RWPE2 (cell line): Measurements from ENCODE around the gene ETV6.

Experiments used
- ATAC-seq: fragments of 200-7000 bp; cut with Tn5 transposase; 3 replicates; pipeline ENCODE4 v1.9.1; 2021; ENCODE audit warnings: low read depth
- DNase-seq: peaks from one replicate; pipeline ENCODE4 v3.0.0-alpha.2; 2020; ENCODE audit warnings: low spot score
- H3K27ac ChIP-seq: fragments of 450-650 bp; 2 replicates; pipeline ENCODE4 v1.5.1; 2017; ENCODE audit warnings: mild to moderate bottlenecking; ENCODE audit not compliant: poor library complexity, severe bottlenecking
- H3K27me3 ChIP-seq: fragments of 250-450 bp; sonication (Bioruptor Pico); 2 replicates; pipeline ENCODE4 v1.5.1; 2021; ENCODE audit warnings: mild to moderate bottlenecking, moderate library complexity; ENCODE audit not compliant: insufficient read depth, poor library complexity, severe bottlenecking
- H3K36me3 ChIP-seq: fragments of 250-450 bp; sonication (Bioruptor Pico); 2 replicates; pipeline ENCODE4 v1.5.1; 2020; ENCODE audit warnings: low read depth, mild to moderate bottlenecking, moderate library complexity
- H3K4me1 ChIP-seq: fragments of 250-450 bp; sonication (Bioruptor Pico); 2 replicates; pipeline ENCODE4 v1.5.1; 2021; ENCODE audit warnings: mild to moderate bottlenecking, moderate library complexity; ENCODE audit not compliant: insufficient read depth, poor library complexity, severe bottlenecking
- H3K4me3 ChIP-seq: fragments of 250-450 bp; sonication (Bioruptor Pico); 2 replicates; pipeline ENCODE4 v1.5.1; 2021; ENCODE audit warnings: mild to moderate bottlenecking, moderate library complexity; ENCODE audit not compliant: severe bottlenecking
- H3K9me3 ChIP-seq: fragments of 250-450 bp; sonication (Bioruptor Pico); 2 replicates; pipeline ENCODE4 v1.5.1; 2021; ENCODE audit warnings: mild to moderate bottlenecking, moderate library complexity; ENCODE audit not compliant: severe bottlenecking
- TF ChIP-seq, protein P1 (sequence below): fragments of 450-650 bp; IDR thresholded peaks from one replicate; pipeline ENCODE4 v1.5.1; 2017; ENCODE audit warnings: mild to moderate bottlenecking, moderate library complexity; ENCODE audit not compliant: poor library complexity, severe bottlenecking

Gene ETV6

DNA sequence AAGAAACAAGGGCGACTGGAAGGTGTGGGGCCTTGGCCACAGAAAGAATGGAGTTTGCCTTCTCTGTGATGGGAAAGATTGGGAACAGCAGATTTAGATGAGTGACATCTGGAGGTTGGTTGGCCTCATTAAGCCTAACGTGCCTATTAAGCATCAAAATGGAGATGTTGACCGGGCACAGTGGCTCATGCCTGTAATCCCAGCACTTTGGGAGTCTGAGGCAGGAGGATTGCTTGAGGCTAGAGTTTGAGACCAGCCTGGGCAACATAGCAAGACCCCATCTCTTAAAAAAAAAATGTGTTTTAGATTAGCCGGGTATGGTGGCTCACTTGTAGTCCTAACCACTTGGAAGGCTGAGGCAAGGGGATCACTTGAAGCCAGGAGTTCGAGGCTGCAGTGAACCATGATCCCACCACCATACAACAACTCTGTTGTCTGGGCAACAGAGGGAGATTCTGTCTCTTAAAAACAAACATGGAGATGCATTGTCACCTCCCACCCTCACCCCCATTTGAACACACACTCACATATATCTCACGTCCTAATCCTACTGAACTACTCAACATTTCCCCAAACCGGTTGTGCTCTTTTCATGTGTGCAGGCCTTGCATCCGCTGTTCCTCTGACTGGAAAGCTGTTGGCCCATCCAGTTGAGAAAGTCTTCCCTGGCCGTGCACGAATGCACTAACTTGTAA is 172.1 kb downstream of the ETV6 start:
- TF ChIP-seq, protein P1, sequence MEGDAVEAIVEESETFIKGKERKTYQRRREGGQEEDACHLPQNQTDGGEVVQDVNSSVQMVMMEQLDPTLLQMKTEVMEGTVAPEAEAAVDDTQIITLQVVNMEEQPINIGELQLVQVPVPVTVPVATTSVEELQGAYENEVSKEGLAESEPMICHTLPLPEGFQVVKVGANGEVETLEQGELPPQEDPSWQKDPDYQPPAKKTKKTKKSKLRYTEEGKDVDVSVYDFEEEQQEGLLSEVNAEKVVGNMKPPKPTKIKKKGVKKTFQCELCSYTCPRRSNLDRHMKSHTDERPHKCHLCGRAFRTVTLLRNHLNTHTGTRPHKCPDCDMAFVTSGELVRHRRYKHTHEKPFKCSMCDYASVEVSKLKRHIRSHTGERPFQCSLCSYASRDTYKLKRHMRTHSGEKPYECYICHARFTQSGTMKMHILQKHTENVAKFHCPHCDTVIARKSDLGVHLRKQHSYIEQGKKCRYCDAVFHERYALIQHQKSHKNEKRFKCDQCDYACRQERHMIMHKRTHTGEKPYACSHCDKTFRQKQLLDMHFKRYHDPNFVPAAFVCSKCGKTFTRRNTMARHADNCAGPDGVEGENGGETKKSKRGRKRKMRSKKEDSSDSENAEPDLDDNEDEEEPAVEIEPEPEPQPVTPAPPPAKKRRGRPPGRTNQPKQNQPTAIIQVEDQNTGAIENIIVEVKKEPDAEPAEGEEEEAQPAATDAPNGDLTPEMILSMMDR, result no peak
- DNase-seq (no peak), ATAC-seq (no peak)
- Histone ChIP-seq H3K4me3 (no peak overlapping the region), H3K9me3 (no peaks in the 10 kb centered on the region), H3K27ac (no peak overlapping the region), H3K36me3 (no peaks in the 10 kb centered on the region), H3K27me3 (no peaks in the 10 kb centered on the region), H3K4me1 (no peaks in the 10 kb centered on the region)

DNA sequence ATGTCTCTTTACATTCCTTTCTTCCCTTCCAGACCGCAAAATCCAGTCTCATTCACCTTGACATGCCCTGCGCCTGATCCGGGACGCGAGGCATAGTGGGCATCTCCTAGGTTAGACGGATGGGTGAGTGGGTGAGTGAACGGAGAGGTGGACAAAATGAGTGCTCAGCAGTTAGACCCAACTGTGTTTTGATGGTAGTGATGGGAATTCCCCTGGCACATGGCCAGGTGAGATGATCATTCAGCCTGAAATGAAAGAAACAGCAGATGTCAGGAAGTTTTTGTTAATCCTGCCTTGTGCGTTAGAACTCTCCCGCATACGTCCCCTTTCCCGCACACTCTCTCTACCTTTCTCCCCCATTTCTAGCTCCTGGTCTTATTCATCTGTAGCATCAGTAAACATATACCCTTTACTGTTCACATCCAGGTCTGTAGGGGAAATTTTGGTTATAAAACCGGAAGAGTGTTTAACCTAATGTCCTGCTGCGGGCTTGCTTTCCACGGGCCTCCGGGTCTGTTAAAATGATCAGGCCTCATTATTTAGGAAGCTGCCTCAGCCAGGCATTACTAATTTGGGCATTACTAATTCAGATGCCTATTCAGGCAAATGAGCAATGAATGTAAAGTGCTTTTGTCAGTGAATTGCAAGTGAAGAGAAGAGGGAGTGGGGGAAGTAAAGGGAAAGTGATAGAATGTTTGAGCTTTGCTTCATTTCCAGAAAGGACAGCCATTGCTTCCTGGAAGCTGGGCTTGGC is 172.8 kb downstream of the ETV6 start:
- no peaks in the 10 kb centered on the region for H3K36me3 ChIP-seq
- DNase-seq, result no peak
- no peak overlapping the region for H3K27ac ChIP-seq
- H3K4me1 ChIP-seq, result no peaks in the 10 kb centered on the region
- no peak for ATAC-seq
- H3K27me3 ChIP-seq, result no peaks in the 10 kb centered on the region
- TF ChIP-seq, protein P1, result no peak
- H3K4me3 ChIP-seq, result no peak overlapping the region
- H3K9me3 ChIP-seq, result no peaks in the 10 kb centered on the region

DNA sequence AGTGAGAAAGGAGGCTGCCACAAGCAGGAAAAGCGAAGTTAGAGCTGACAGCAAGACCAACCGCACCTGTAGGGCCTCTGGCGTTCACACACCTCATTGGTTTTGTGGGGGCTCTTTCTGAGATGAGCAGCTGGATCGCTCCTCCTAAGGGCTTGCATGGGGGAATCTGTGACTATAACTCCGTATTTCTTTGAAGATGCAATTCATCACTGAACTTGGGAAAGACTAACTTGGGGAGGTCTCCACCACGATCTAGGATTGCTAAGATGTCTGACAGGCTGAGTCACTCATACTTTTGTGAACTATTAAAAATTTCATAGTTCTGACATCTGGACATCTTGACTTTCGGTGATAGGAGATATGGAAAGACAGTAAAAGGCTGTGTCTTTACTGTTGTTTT is 173.6 kb downstream of the ETV6 start:
- H3K4me3 ChIP-seq, result no peak overlapping the region
- no peak overlapping the region for H3K27ac ChIP-seq
- TF ChIP-seq, protein P1, result no peak
- no peaks in the 10 kb centered on the region for H3K36me3 ChIP-seq
- H3K27me3 ChIP-seq, result no peaks in the 10 kb centered on the region
- ATAC-seq (no peak), DNase-seq (no peak)
- no peaks in the 10 kb centered on the region for H3K9me3 ChIP-seq
- H3K4me1 ChIP-seq, result no peaks in the 10 kb centered on the region

DNA sequence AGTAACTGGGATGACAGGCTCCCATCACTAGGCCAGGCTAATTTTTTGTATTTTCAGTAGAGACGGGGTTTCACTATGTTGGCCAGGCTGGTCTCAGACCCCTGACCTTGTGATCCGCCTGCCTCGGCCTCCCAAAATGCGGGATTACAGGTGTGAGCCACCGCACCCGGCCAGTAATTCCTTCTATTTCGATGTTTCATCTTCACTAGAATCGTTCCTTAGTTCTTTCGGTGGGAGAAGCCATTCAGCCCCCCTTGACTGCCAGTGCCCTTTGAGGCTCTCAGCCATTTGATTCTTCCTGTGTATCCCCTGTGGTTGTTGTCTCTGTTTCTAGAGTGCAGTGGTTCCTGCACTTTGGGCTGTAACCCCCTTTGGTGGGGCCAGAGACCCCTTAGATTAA is 174.1 kb downstream of the ETV6 start:
- TF ChIP-seq, protein P1, result no peak
- no peak for ATAC-seq
- H3K27ac ChIP-seq, result no peak overlapping the region

DNA sequence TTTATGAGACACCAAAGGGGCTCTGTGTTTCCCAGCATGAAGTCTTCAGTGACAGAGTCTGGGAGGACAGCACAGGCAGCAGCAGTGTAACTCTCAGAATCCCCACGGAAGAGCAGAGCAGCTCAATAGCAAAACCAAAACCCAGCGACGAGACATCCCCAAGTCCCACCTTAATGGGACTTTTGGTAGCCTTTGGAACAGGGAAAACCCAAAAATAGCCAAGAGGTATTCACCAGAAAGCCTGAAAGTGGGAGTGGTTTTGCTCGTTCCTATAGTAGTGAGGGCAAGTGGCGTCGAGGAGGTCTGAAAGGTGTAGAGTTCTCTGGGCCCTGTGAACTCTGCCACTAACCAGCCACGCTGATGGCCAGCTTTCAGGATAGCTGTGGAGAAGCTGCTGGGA is 174.6 kb downstream of the ETV6 start:
- TF ChIP-seq, protein P1, result no peak
- H3K27me3 ChIP-seq, result no peaks in the 10 kb centered on the region
- DNase-seq, result no peak
- no peak for ATAC-seq
- no peaks in the 10 kb centered on the region for H3K36me3 ChIP-seq
- no peak overlapping the region for H3K4me3 ChIP-seq
- H3K9me3 ChIP-seq, result no peaks in the 10 kb centered on the region
- no peak overlapping the region for H3K27ac ChIP-seq
- H3K4me1 ChIP-seq, result no peaks in the 10 kb centered on the region

More for the DNA sequence above, 174.1 kb downstream of the ETV6 start:
- H3K9me3 ChIP-seq, result no peaks in the 10 kb centered on the region
- no peak overlapping the region for H3K4me3 ChIP-seq
- H3K36me3 ChIP-seq, result no peaks in the 10 kb centered on the region
- DNase-seq, result no peak
- no peaks in the 10 kb centered on the region for H3K27me3 ChIP-seq
- no peaks in the 10 kb centered on the region for H3K4me1 ChIP-seq
